Measurements from ENCODE around the gene CDC73.
"Not testable (repeated sequence)": the region's sequence is repeated elsewhere in the genome, so short reads cannot be mapped to it uniquely, and the experiment has no call there.

CDC73 gene

GRCh38 chr1:193114485-193115095 lies 7.2 kb upstream of the CDC73 start:
- no peak for DNase-seq (ENCODE audit: low read depth)

- no peak for DNase-seq (ENCODE audit: low read depth)
These were observed 6.1 kb upstream of the CDC73 start for GRCh38 chr1:193115629-193116227.

- not testable (repeated sequence) for DNase-seq (ENCODE audit: low read depth)
These were observed 4.7 kb upstream of the CDC73 start for GRCh38 chr1:193117167-193117566.

- no peak for DNase-seq (ENCODE audit: low read depth)
These were observed 3.6 kb upstream of the CDC73 start for GRCh38 chr1:193118194-193118593.

GRCh38 chr1:193118803-193119730 lies 2.8 kb upstream of the CDC73 start:
- DNase-seq (ENCODE audit: low read depth), result no peak

DNA sequence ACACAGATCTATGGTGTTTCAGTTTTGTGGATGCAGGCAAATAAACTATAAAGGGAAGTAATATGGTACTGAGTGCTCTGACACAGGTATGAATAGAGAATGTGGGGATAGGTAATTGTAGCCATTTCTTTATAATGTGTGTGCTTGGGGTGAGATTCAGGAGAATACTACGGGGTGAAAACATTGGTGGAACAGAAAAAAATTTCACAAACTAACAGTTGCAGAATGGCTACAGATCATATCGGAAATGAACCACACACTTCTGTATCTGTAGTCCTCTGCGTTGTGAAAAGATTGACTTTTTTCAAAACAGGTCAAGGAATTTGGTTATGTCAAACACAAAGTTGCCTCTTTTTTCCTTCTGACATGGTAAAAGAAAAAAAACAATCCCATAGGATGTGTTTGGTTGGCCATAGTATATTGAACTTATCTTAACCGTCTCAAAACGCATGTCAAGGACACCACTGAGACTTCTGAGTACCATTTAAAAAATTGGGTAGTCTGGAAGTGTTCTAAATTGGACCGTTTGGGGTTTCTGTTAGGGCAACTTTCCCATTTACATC lies 1.1 kb upstream of the CDC73 start:
- no peak for DNase-seq (ENCODE audit: low read depth)

- DNase-seq (ENCODE audit: low read depth), result no peak
These were observed 1.9 kb downstream of the CDC73 start for GRCh38 chr1:193123751-193124150.

DNA sequence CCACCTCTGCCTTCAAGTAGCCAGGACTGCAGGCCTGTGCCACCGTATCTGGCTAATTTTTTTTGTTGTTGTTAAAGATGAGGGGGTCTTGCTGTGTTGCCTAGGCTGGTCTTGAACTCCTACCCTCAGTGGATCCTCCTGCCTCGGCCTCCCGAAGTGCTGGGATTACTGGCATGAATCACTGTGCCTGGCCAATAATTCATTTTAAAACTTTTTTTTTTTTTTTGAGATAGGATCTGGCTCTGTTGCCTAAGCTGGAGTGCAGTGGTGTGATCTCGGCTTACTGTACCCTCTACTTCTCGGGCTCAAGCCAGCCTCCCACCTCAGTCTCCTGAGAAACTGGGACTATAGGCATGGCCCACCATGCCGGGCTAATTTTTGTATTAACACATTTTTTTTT lies 3.5 kb downstream of the CDC73 start:
- DNase-seq (ENCODE audit: low read depth), result no peak

DNA sequence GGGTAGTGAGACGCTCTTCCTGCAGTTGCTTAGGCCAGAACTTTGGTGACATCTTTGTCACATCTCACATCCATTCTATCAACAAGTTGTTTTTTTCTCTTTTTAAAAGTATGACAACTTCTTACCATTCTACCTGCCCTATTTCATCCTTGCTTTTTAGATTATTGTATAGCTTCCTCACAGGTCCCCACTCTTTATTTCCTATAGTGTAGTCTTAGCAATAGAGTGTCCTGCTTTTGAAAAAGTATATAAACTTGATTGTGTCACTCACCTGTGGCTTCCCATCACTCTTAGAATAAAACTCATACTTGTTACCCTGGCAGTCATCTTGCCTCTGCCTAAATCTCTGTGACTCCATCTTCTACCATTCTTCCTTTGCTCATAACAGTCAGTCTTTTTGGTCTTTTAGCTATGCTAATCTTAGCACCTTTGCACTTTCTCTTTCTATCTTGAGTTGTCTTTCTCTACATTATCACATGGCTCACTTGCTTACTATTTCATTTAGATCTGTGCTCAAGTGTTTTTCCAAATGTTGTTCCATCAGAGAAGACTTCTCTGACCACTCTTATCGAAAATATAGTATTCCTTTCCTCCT lies 9.5 kb downstream of the CDC73 start:
- no peak for DNase-seq (ENCODE audit: low read depth)

GRCh38 chr1:193140254-193140653 lies 18.4 kb downstream of the CDC73 start:
- DNase-seq (ENCODE audit: low read depth), result no peak

GRCh38 chr1:193141804-193142203 lies 20.0 kb downstream of the CDC73 start:
- DNase-seq (ENCODE audit: low read depth), result peak; percentile 6

DNA sequence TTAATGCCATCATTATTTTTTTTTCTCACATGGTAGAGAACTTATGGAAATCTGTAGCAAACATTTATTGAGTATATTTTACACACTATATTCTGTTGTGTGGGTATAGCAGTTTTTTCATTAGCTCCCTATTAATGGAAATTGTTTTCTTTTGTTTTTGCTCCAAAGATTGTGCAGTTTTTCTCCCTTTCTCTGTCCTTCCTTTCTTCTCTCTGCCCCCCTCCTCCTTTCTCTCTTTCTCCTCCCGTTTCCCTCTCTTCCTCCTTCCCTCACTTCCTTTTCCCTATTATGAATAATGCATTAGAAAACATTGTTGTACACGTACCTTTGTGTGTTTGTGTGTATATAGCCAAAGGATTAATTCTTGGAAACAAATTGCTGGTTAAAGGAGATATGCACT lies 20.6 kb downstream of the CDC73 start:
- DNase-seq (ENCODE audit: low read depth), result no peak

- no peak for DNase-seq (ENCODE audit: low read depth)
These were observed 21.5 kb downstream of the CDC73 start for GRCh38 chr1:193143285-193143684.

- DNase-seq (ENCODE audit: low read depth), result no peak
These were observed 22.6 kb downstream of the CDC73 start for GRCh38 chr1:193144361-193144938.

GRCh38 chr1:193144999-193145398 lies 23.2 kb downstream of the CDC73 start:
- no peak for DNase-seq (ENCODE audit: low read depth)

- no peak for DNase-seq (ENCODE audit: low read depth)
These were observed 34.4 kb downstream of the CDC73 start for GRCh38 chr1:193156117-193156821.

DNA sequence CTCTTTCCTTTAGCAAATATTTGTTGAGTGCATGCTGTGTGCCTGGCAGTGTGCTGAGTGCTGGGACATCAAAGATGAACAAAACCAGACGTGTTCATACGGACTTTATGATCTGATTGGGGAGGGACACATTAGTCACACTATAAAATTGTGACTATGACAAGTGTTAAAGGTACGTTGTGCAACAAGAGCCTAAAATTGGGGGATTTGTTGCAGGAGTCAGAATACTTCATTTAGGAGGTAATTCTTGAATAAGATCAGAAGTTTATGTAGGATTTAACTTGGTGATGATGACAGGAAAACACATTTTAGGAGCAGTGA lies 35.0 kb downstream of the CDC73 start:
- no peak for DNase-seq (ENCODE audit: low read depth)

GRCh38 chr1:193157360-193157759 lies 35.5 kb downstream of the CDC73 start:
- DNase-seq (ENCODE audit: low read depth), result no peak

GRCh38 chr1:193176113-193176512 lies 54.3 kb downstream of the CDC73 start:
- DNase-seq (ENCODE audit: low read depth), result no peak

DNA sequence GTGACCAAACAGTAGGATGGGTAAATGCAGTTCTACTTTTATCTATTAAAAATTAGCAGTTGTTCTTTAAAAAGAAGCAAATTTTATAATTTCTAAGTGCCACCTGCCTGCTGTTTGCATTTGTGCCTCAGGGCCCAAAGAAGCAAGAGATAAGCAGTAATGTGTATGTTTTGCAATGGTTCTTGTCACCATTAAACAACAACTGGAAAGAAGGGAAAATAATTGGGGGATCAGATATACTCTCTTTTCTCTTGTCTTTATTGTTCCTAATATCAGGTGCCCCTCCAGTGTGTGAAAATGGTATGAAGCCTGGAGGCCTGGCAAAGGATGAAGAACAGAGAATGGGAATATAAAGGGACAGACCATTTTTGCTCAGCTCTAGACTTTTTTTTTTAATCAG lies 55.0 kb downstream of the CDC73 start:
- no peak for DNase-seq (ENCODE audit: low read depth)

DNA sequence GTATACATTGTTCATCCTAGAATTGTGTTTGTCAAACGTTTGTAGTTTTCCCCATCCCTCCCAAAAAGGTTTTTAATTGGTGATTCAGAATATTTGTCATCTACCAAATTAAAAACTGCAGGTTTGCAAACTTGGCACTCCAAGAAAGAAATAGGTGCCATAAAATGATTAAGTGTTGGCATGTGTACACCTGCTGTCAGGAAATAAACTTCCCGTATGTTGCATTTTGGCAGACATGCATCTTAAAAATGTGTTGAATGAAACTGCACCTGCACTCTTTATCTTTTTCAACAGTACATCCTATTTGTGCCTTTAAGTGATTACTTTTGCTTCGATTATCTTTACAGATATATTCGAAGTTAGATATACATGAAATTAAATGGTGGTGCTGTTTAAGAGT lies 57.3 kb downstream of the CDC73 start:
- DNase-seq (ENCODE audit: low read depth), result no peak

- no peak for DNase-seq (ENCODE audit: low read depth)
These were observed 59.7 kb downstream of the CDC73 start for GRCh38 chr1:193181536-193181935.

Measured in T-helper 22 cell (primary cell).